Measurements from ENCODE around the gene VPS33B. TPM values are rescaled to one million over a fixed set of nuclear protein-coding genes. Genes with fewer than 3 reads are reported as not detected.

VPS33B gene
- total and polyA plus RNA-seq, 2 of the 13 experiments (the other 11 are each of a cell fraction or from before 2014, with no cell fraction given), result 15.8 to 16.5 TPM

DNA sequence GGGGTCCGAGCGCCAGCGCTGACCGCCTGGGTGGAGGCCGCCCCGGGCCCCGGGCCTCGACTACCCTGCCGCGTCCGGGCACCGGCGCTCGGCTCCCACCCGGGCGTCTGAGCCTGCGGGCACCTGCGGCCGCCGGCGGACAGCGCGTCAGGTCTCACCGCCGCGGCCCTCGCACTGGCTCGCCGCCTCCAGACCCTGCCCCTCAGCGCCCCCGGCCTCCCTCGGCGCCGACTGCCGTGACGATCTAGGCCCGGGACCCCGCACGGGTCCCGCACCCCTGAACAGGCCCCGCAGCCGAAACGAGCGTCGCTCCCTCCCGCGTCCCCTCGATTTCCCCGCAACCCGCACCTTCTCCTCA is 28.4 kb downstream of the VPS33B start (continued):
- no peak for TF ChIP-seq TBP (CRISPR knock-in tag; IDR thresholded peaks at IDR 0.05)
- TF ChIP-seq CAMTA2 (CRISPR knock-in tag; IDR thresholded peaks at IDR 0.05; ENCODE audit: borderline replicate concordance), result 0 out of 2 replicates have a peak, but pooled peaks have one; percentile 7
- TF ChIP-seq AGO2 (optimal IDR thresholded peaks at IDR 0.05; ENCODE audit: low read depth, low read length), result peak; percentile 52
- TF ChIP-seq ZFP36L1 (CRISPR knock-in tag; IDR thresholded peaks at IDR 0.05), result no peak
- TF ChIP-seq, protein P1, sequence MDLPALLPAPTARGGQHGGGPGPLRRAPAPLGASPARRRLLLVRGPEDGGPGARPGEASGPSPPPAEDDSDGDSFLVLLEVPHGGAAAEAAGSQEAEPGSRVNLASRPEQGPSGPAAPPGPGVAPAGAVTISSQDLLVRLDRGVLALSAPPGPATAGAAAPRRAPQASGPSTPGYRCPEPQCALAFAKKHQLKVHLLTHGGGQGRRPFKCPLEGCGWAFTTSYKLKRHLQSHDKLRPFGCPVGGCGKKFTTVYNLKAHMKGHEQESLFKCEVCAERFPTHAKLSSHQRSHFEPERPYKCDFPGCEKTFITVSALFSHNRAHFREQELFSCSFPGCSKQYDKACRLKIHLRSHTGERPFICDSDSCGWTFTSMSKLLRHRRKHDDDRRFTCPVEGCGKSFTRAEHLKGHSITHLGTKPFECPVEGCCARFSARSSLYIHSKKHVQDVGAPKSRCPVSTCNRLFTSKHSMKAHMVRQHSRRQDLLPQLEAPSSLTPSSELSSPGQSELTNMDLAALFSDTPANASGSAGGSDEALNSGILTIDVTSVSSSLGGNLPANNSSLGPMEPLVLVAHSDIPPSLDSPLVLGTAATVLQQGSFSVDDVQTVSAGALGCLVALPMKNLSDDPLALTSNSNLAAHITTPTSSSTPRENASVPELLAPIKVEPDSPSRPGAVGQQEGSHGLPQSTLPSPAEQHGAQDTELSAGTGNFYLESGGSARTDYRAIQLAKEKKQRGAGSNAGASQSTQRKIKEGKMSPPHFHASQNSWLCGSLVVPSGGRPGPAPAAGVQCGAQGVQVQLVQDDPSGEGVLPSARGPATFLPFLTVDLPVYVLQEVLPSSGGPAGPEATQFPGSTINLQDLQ (CRISPR knock-in tag; IDR thresholded peaks at IDR 0.05), result no peak
- TF ChIP-seq FOXM1 (CRISPR knock-in tag; IDR thresholded peaks at IDR 0.05), result no peak
- TF ChIP-seq, protein P2, sequence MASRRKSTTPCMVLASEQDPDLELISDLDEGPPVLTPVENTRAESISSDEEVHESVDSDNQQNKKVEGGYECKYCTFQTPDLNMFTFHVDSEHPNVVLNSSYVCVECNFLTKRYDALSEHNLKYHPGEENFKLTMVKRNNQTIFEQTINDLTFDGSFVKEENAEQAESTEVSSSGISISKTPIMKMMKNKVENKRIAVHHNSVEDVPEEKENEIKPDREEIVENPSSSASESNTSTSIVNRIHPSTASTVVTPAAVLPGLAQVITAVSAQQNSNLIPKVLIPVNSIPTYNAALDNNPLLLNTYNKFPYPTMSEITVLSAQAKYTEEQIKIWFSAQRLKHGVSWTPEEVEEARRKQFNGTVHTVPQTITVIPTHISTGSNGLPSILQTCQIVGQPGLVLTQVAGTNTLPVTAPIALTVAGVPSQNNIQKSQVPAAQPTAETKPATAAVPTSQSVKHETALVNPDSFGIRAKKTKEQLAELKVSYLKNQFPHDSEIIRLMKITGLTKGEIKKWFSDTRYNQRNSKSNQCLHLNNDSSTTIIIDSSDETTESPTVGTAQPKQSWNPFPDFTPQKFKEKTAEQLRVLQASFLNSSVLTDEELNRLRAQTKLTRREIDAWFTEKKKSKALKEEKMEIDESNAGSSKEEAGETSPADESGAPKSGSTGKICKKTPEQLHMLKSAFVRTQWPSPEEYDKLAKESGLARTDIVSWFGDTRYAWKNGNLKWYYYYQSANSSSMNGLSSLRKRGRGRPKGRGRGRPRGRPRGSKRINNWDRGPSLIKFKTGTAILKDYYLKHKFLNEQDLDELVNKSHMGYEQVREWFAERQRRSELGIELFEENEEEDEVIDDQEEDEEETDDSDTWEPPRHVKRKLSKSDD (CRISPR knock-in tag; IDR thresholded peaks at IDR 0.05; ENCODE audit: low read depth), result no peak
